Esophagus (tissue), 2 donors: ENCODE results near the gene MOG. TPM values are rescaled to one million over a fixed set of nuclear protein-coding genes. Genes with fewer than 3 reads are reported as not detected.
A peak's percentile ranks its signal among the peaks of the same experiment; 100 is the strongest.
"Not testable (repeated sequence)": the region's sequence is repeated elsewhere in the genome, so short reads cannot be mapped to it uniquely, and the experiment has no call there.

ENCODE experiments used
- H3K27ac ChIP-seq, 2 donors: one replicate each; pipeline ENCODE4 v1.5.1; 2013; ENCODE audit warnings: low read depth in 2 of 2, mild to moderate bottlenecking in 2 of 2, inconsistent platforms in 1 of 2, low read length in 1 of 2, moderate library complexity in 1 of 2
- H3K27me3 ChIP-seq, 2 donors: one replicate each; pipeline ENCODE4 v1.6.1; 2013; ENCODE audit warnings: low read length in 2 of 2, control low read depth in 1 of 2, mild to moderate bottlenecking in 1 of 2; ENCODE audit not compliant: insufficient read depth in 2 of 2, control insufficient read depth in 1 of 2
- H3K36me3 ChIP-seq, 2 donors: one replicate each; pipeline ENCODE4 v1.6.1; 2013; ENCODE audit warnings: low read length in 1 of 2; ENCODE audit not compliant: control insufficient read depth in 2 of 2, insufficient read depth in 2 of 2
- H3K4me1 ChIP-seq, 2 donors: one replicate each; pipeline ENCODE4 v1.6.1; 2013; ENCODE audit warnings: low read length in 1 of 2; ENCODE audit not compliant: control insufficient read depth in 2 of 2, insufficient read depth in 2 of 2
- H3K4me3 ChIP-seq, 2 donors: one replicate each; pipeline ENCODE4 v1.5.1; 2013; ENCODE audit warnings: low read length in 2 of 2, mild to moderate bottlenecking in 2 of 2, low read depth in 1 of 2, moderate library complexity in 1 of 2
- H3K9me3 ChIP-seq, 2 donors: one replicate each; pipeline ENCODE4 v1.6.1; 2013; ENCODE audit warnings: mild to moderate bottlenecking in 2 of 2, low read depth in 1 of 2, low read length in 1 of 2, moderate library complexity in 1 of 2; ENCODE audit not compliant: control insufficient read depth in 2 of 2, insufficient read depth in 1 of 2
- WGBS, 2 donors: extraction: QIAGEN DNeasy Blood & Tissue Kit; methylation state at CpG; one replicate each; pipeline ENCODE4 v1.1.7; 2013; 5-methylcytosine and 5-hydroxymethylcytosine counted together
- polyA plus RNA-seq, 2 donors: library from polyadenylated mRNA; stranded (reverse); fragments of 200-250 nt; gene quantifications; one replicate each; pipeline ENCODE4 v1.2.3, GENCODE V29; 2013
- donor health status: healthy with polysubstance abuse.
- donor health status: Bipolar disorder and iron deficiency.

Gene MOG
- polyA plus RNA-seq, 2 donors = not detected

DNA sequence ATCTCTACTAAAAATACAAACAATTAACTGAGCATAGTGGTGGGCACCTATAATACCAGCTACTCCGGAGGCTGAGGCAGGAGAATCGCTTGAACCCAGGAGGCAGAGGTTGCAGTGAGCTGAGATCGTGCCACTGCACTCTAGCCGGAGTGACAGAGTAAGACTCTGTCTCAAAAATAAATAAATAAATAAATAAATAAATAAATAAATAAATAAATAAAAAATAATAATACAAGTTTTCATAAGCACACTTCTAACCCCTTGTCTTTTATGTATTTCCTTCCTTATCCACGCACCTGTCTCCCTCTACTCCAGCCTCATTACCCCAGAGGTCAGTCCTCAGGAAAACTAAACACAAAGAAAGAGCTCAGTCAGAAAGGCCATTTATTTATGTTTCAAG, 15.2 kb downstream of the MOG start:
- H3K36me3 ChIP-seq, H3K4me3 ChIP-seq, H3K9me3 ChIP-seq, H3K4me1 ChIP-seq, H3K27me3 ChIP-seq, H3K27ac ChIP-seq: not testable (repeated sequence)
- 93 to 96% methylated on average over 5 of the region's 5 CpGs for WGBS, 2 donors

DNA sequence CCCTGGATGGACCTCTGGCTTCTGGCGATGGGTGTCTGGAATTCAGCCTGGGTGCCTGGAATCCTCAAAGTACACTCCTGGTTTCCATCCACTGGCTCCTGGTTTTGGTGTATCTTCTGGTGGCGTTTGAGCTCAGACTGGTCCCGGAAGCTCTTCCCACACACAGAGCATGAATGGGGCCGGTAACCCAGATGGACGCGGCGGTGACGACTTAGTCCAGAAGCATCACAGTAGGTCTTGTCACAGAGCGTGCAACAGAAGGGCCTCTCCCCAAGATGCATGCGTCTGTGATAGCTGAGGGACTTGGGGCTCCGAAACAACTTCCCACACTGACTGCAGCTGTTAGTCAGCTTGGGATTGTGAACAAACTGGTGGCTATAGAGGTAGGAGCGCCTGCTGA, 16.3 kb downstream of the MOG start:
- WGBS, 2 donors = 92 to 96% methylated on average over 12 of the region's 12 CpGs
- no peaks in the 10 kb centered on the region for H3K27me3 ChIP-seq
- H3K27ac ChIP-seq = no peak overlapping the region
- H3K4me1 ChIP-seq = no peaks in the 10 kb centered on the region
- no peaks in the 10 kb centered on the region for H3K36me3 ChIP-seq
- no peaks in the 10 kb centered on the region for H3K9me3 ChIP-seq
- H3K4me3 ChIP-seq = no peak overlapping the region

DNA sequence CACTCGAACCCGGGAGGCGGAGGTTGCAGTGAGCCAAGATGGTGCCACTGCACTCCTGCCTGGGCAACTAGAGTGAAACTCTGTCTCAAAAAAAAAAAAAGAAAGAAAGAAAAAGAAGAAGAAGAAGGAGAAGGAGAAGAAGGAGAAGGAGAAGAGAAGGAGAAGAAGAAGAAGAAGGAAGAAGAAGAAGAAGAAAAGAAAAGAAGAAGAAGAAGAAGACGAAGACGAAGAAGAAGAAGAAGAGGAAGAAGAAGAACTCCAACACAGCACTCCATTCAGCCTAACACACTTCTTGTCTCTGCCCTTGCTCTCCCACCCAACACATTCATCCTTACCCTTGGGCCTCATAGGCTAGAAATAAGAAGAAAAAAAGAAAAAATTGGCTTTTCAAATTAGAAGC, 17.1 kb downstream of the MOG start:
- Histone ChIP-seq H3K27me3 (no peaks in the 10 kb centered on the region), H3K27ac (no peak overlapping the region), H3K9me3 (no peaks in the 10 kb centered on the region), H3K36me3 (no peaks in the 10 kb centered on the region), H3K4me3 (no peak overlapping the region), H3K4me1 (no peaks in the 10 kb centered on the region)
- WGBS, 2 donors = 89 to 95% methylated on average over 5 of the region's 5 CpGs

DNA sequence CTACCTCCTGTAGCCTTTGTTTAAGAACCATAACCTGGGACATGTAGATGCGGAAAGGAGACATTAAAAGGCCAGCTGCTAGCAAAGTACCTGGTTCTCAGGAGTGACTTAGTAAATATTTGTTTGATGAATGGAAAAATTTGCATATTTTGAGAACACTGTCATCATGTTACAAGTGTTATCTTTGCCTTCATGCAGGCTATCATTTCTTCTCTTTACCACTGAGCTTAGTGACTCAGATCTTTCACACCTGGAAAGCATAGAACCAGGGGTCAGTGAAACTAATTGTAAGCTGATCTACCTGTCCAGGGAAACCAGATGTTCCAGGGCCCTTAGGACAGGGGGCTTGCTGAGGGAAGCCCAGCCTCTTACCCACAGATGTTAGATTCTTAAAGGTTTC, 18.7 kb downstream of the MOG start:
- Histone ChIP-seq H3K27ac (no peak overlapping the region), H3K9me3 (no peaks in the 10 kb centered on the region), H3K27me3 (no peaks in the 10 kb centered on the region), H3K4me3 (no peak overlapping the region), H3K36me3 (no peaks in the 10 kb centered on the region), H3K4me1 (peaks cover 0 to 2% of the 10 kb centered on the region in 2 donors)
- 42 to 97% methylated on average over 1 of the region's 1 CpG for WGBS, 2 donors

DNA sequence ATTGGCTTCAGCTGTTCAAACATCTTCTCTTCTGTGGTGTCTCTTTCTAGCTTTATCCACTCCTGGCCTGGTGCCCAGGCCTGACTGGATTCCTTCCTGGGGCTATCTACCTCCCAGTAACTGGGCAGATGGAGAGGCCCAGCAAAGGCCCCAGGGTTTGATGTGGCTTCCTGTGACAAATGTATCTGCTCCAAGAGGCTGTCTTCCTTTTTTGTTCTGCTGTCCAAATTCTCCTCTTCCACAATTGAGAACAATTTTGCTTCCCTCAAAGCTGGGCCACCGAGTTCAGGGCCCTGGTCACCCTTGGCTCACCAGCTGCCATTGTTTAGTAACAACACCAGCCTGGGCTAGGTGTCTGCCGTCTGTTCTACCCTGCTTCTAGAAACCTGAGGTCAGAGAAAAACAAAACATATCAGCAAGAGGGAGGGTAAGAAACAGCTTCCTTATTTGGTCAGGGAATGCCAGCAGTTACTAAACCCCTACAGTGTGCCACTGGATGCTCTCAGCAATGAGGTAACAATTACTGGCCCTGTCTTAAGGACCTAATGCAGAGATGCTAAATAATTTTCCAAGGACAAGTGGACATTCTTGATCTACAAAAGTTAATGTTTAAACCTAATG, 20.2 kb downstream of the MOG start:
- 23 to 31% methylated on average over 2 of the region's 2 CpGs for WGBS, 2 donors

DNA sequence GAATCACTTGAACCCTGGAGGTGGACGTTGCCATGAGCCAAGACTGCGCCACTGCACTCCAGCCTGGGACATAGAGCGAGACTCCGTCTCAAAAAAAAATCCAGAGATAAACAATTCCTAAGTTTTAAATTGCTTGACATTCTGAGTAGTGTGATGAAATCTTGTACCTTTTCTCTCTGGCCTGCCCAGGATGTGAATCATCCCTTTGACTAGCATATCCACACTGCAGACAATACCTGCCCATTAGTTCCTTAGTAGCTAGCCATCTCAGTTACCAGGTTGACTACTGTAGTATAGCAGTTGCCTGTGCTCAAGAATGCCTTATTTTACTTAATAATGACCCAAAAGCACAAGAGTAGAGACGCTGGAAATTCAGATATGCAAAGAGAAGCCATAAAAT, 21.2 kb downstream of the MOG start:
- Histone ChIP-seq H3K4me3 (no peak overlapping the region), H3K27ac (no peak overlapping the region), H3K4me1 (peaks cover 0 to 2% of the 10 kb centered on the region in 2 donors), H3K36me3 (no peaks in the 10 kb centered on the region), H3K9me3 (no peaks in the 10 kb centered on the region), H3K27me3 (no peaks in the 10 kb centered on the region)
- 83 to 88% methylated on average over 5 of the region's 5 CpGs for WGBS, 2 donors

More for the DNA sequence above, 20.2 kb downstream of the MOG start:
- no peak overlapping the region for H3K27ac ChIP-seq
- H3K4me3 ChIP-seq = no peak overlapping the region
- no peaks in the 10 kb centered on the region for H3K9me3 ChIP-seq
- H3K27me3 ChIP-seq = no peaks in the 10 kb centered on the region
- peaks cover 0 to 2% of the 10 kb centered on the region in 2 donors for H3K4me1 ChIP-seq
- H3K36me3 ChIP-seq = no peaks in the 10 kb centered on the region

DNA sequence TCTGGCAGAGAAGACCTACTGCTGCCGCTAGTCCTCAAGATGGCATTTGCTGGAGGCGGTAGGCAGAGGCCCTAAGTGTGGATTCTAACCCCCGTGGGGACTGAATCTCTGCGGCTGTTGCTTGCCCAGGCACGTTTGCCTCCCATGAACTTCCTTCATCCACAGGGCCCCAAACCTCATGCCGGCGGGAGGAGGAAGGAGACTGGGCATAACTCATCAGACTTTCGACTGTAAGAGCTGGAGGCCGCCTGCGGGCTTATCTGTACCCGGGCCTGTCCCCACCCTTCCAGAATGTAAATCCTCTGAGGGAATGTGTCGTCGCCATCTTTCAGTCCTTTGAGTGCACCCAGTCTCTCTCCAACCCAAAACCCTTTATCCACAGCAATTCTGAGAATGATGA, 23.1 kb downstream of the MOG start:
- H3K27ac ChIP-seq = no peak overlapping the region
- H3K36me3 ChIP-seq = no peaks in the 10 kb centered on the region
- no peaks in the 10 kb centered on the region for H3K27me3 ChIP-seq
- H3K9me3 ChIP-seq = no peaks in the 10 kb centered on the region
- H3K4me1 ChIP-seq = peaks cover 0 to 2% of the 10 kb centered on the region in 2 donors
- H3K4me3 ChIP-seq = no peak overlapping the region
- 67 to 75% methylated on average over 13 of the region's 13 CpGs for WGBS, 2 donors

DNA sequence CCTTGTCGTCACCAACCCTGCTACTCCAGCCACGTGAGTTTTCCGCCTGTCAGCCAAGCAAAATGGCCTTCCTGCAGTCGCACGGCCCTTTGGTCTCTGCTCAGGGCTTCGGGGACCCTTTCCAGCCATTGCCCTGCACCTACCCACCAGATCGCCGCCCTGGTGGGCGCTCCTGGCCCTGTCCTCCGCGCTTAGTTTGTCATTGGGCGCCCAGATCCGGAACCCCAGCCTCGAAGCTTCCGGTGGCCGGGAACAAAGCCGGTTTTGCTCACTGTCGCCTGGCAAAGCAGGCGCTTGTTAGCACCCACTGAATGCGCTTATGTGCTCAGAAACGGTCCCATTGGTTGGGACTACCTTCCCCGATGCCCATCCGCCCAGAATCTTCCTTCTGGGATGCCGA, 23.5 kb downstream of the MOG start:
- 71 to 93% methylated on average over 24 of the region's 24 CpGs for WGBS, 2 donors
- H3K36me3 ChIP-seq = no peaks in the 10 kb centered on the region
- peak overlapping the region in 1 of 2 donors; percentile 0 for H3K4me3 ChIP-seq
- no peaks in the 10 kb centered on the region for H3K9me3 ChIP-seq
- no peak overlapping the region for H3K27ac ChIP-seq
- H3K27me3 ChIP-seq = no peaks in the 10 kb centered on the region
- H3K4me1 ChIP-seq = peaks cover 0 to 2% of the 10 kb centered on the region in 2 donors

DNA sequence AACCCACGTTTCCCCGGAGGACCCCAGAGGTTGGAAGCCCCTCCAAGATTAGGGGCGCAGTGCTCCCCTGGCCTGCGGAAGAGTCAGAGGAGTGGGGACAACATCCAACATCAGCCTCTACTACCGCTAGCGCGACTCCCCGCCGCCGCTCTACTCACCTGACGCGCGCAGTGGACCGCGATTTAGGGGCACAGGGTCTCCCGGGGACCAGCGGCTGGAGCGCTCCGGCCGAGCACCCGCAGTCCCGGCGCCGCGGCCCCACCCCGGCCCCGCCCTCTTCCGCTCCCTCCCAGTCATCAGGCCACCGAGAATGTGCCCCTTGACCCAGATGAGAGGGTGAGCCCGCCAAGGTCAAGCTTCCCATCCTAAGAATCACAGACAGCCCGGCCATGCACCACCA, 24.0 kb downstream of the MOG start, which contains the start of gene ZFP57:
Gene ZFP57, minus strand, starts transcription at position 249 of the 400 bp plus-strand sequence. CDS start 4,149 bp downstream, outside the sequence.
- H3K9me3 ChIP-seq = no peaks in the 10 kb centered on the region
- WGBS, 2 donors = 56 to 84% methylated on average over 30 to 31 of the region's 31 CpGs
- peaks cover 0 to 2% of the 10 kb centered on the region in 2 donors for H3K4me1 ChIP-seq
- no peaks in the 10 kb centered on the region for H3K27me3 ChIP-seq
- peak within 1 kb of the TSS in 1 of 2 donors; percentile 0 for H3K4me3 ChIP-seq
- no peak within 1 kb of the TSS for H3K27ac ChIP-seq
- H3K36me3 ChIP-seq = no peaks in the 10 kb centered on the region

DNA sequence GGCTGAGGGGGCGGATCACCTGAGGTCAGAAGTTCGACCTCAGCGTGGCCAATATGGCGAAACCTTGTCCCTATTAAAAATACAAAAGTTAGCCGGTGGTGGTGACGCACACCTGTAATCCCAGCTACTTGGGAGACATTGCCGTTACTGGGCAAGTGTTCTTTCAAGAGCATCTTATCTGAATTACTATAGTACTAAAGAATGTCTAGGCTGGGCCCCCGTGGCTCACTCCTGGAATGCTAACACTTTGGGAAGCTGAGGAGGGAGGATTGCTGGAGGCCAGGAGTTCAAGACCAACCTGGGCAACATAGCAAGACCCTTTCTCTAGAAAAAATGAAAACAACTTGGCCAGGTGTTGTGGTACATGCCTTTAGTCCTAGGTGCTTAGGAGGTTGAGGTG, 24.9 kb downstream of the MOG start:
- H3K9me3 ChIP-seq = no peaks in the 10 kb centered on the region
- H3K36me3 ChIP-seq = no peaks in the 10 kb centered on the region
- peaks cover 0 to 2% of the 10 kb centered on the region in 2 donors for H3K4me1 ChIP-seq
- no peaks in the 10 kb centered on the region for H3K27me3 ChIP-seq
- no peak overlapping the region for H3K27ac ChIP-seq
- H3K4me3 ChIP-seq = no peak overlapping the region
- 89 to 93% methylated on average over 8 of the region's 8 CpGs for WGBS, 2 donors
